Measurements from ENCODE around the gene CUL4A.
A peak's percentile ranks its signal among the peaks of the same experiment; 100 is the strongest.

The CUL4A gene

DNA sequence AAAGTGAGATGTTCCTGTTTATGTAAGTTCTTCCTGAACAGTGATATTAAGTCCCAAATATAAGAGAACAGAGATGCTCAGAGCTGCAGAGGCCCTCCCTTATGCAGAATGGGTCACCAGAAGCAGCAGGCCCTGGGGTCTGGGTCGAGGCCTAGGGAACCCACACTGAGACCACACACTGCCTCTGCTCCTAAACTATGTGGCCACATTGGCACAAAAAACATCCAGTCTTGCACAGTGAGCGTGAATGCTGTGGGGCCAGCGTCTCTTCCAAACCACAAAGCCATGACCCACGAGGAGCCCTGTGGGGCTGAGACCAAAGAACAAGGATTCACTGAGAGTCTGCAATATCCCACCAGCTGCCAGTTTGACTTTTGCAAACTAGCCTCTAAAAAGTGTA lies 27.4 kb upstream of the CUL4A start:
- no peak for DNase-seq

- DNase-seq = no peak
These were observed 25.8 kb upstream of the CUL4A start for GRCh38 chr13:113183450-113184129.

DNA sequence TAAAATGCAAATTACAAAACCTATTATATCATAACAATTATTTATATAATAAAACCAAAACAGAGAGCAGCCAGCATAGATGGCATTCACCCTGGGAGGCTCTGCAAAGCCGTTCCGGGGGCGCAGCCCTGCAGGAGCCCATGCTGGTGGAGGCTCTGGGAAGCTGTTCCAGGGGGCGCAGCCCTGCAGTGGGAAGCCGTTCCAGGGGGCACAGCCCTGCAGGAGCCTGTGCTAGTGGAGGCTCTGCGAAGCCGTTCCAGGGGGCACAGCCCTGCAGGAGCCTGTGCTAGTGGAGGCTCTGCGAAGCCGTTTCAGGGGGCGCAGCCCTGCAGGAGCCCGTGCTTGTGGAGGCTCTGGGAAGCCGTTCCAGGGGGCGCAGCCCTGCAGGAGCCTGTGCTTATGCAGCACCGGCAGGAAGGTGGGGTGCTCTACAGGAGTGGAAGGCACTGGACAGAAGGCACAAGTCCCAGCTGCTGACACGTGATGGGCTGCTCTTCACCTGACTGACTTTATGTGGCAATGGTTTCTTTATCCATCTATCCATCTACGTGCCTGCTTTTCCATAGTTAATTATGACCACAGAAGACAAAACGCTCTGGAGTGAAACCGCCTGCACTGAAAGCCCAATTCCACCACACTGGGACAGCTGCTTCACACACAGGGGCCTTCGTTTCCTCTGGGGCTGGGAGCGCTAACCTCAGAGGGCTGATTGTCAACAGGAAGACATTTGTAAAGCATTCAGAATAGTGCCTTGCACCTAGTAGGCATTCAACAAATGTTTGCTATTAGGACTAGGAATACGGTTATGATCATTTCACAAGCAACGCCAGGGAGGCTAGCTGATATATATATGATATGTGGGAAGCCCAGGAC lies 24.6 kb upstream of the CUL4A start:
- DNase-seq = no peak

DNA sequence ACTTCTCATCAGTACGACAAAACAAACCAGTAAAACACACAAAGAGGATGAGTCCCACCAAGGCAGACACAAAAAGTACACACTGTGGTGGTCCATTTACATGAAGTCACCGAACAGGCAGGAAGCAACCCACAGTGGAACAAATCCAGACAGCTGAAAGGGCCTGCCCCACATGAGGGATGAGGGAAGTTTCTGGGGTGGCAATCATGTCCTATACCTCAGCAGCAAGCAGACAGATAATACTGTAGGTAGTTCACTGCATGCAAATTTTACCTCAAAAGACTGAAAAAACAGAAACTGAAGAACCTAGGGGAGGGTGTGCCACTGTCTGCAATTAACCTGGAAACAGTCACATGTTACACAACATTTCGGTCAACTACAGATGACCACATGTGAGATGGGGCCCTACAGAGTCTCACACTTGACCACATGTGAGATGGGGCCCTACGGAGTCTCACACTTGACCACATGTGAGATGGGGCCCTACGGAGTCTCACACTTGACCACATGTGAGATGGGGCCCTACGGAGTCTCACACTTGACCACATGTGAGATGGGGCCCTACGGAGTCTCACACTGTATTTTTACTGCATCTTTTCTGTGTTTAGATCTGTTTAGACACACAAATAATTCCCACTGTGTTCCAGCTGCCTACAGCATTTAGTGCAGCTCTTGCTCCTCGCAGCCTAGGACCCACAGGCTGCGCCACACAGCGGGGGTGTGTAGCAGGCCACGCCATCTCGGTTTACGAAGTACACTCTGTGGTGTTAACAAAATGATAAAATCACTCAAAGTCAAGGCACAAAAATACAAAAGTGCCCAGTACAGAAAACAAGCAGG lies 23.1 kb upstream of the CUL4A start:
- no peak for DNase-seq

GRCh38 chr13:113187263-113187669 lies 22.1 kb upstream of the CUL4A start:
- DNase-seq = peak; percentile 10

DNA sequence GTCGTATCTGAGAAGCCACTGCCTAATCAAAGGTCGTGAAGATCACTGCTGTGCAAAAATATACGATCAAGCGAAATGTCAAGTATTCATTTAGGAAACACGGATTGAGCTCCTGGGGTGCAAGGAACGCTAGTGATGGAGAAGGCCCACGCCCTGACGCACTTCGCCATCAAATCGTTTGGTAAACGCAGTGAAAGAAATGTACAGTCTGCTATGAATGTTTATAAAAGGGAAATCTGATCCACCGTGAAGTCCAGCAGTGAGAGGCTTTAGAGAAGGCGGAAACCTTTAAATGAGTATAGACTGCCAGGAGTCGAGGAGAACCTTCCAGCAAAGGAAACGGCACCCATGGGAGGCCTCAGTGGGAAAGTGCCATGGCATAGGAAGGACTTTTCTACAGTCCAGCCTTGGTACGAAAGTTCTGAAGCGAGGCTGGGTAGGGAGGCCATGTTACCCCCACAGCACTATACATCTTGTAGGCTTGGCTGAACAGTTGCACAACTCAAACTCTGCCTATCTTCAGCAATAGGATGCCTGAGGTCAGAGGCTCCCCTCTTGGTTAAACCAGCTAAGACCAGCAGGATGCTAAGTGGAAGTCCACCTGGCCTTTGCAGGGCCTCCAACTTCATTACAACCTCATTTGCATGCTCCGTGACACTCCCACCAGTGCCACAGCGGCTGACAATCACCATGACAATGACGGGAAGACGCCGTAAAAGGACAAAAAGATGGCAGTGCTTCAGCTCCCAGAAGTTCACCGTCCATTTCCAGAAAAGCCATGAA lies 21.3 kb upstream of the CUL4A start:
- DNase-seq = no peak

DNA sequence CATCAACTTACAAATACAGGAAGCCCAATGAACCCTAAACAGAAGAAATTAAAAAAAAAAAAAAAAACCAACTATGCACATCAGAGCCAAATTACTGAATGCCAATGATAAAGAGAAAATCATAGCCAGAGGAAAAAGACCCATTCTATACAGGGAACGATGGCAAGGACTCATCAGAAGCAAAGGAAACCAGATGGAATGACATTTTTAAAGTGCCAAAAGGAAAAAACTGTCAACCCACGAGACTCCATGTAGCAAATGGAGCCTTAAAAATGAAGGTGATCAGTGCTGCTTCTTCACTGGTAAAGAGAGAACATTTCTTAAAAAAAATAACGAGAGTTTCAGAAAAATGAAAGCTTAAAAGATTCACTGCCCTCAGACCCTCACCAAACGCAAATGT lies 19.2 kb upstream of the CUL4A start:
- no peak for DNase-seq

- DNase-seq = no peak
These were observed 17.1 kb upstream of the CUL4A start for GRCh38 chr13:113192279-113192678.

GRCh38 chr13:113192902-113193301 lies 16.5 kb upstream of the CUL4A start:
- no peak for DNase-seq

GRCh38 chr13:113195360-113195759 lies 14.1 kb upstream of the CUL4A start:
- DNase-seq = no peak

GRCh38 chr13:113196970-113197737 lies 12.3 kb upstream of the CUL4A start:
- no peak for DNase-seq

DNA sequence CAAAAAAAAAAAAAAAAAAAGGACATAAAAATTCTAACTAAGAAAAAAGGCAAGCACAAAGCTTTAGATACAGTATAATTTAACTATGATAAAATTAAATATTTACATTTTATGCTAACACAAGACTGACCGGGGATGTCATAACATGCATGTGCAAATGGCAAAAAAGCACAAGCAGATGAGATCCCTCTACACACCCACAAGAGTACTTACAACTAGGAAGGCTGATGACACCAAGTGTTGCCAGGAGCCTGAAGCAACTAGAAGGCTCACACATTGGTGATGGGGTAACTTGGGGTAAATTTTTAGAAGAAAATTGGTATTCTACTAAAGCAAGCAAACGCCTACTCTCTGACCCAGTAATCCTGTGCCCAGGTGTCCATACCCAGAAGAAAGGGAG lies 7.6 kb upstream of the CUL4A start:
- no peak for DNase-seq

DNA sequence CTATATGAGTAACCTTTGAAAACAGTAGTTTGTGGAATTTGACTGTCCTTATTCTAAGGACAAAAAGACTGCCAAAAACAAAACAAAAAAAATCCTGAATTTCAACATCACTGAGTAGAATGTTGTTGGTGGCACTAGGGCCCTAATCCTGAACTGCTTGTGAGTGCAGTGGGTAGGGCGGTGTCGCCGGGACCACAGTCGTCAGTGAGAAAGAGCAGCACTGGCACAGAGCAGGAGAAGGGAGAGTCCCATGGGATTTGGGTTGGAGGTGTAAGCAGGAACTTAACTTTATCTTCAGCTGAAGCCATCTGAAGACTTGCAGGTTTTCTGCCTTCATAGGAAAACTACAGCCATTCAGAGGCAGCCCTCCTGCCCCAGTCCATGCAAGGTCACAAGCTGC lies 6.5 kb upstream of the CUL4A start:
- no peak for DNase-seq

- DNase-seq = no peak
These were observed 5.7 kb upstream of the CUL4A start for GRCh38 chr13:113203507-113204377.

DNA sequence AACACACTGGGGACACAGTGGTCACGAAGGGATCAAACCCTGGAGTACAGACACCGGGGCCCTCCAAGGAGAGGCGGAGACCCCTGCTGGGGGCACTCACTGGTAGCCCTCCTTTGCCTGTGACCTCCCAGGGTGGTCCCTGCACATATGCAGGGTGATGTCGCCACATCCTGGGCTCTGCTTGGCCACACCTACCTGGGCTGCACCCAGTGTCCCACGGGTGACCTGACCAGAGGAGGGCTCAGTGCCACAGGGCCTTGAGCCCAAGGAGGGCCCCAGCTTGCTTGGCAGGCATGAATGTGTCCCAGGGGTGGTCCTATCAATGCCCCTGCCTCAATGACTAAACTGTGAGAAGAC lies 5.1 kb upstream of the CUL4A start:
- no peak for DNase-seq

DNA sequence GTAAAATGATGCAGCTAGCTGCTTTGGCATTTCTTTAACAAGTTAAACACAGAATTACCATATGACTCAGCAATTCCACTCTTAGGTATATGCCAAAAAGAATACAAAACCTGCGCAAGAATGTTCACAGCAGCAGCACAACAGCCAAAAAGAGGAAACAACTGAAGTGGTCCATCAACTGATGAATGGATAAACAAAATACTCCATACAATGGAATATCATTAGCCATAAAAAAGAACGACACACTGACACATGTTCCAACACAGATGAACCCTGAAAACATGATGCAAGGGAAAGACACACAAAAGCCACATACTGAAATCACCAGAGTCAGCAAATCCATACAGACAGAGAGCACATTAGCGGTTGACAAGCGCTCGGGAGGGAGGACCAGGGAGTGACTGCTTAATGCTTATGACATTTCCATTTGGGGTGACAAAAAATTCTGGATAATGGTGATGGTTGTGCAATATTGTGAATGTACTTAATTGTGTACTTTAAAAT lies 3.9 kb upstream of the CUL4A start:
- no peak for DNase-seq

DNA sequence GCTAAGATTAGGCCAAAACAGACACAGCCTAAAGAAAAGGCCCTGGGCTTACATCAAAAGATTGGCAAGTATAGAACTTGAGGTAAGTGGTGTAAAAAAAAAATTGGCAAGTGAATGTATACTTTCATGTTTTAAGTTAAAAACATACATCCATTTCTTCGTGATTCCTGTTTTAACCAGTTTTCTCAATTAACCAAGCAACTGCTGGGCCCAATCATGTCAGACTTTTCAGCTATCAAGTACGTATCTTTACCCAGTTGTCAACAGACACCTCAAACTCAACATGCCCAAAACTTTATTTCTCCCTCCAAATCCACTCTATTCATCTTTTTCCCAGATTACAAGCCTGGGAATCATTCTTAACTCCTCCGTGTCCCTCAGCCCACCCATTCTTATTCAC lies 2.0 kb upstream of the CUL4A start:
- no peak for DNase-seq

DNA sequence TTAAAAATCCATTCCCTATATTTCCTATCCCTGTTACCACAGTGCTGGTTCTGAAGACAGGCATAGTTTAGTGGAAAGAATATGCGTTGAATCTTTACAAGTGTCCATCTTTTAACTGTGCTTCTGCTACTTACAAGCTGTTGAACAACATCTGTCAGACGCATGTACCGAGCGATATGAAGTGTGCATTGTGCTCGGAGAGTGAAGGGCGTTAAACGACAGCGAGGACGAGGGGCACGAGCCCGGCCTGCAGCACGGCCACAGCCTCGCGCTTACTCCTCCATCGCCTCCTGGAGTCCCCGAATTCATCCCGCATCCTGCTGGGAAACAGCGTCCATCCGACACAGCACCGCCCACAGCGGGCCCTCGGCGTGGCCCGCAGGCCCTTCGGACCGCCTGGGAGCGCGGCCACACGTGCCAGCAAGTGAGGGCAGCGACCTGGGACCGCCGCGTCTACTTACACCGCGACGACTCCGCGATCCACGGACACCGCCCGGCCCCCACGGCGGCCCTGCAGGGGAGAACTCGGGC lies 1.5 kb upstream of the CUL4A start:
- DNase-seq = peak; percentile 68

DNA sequence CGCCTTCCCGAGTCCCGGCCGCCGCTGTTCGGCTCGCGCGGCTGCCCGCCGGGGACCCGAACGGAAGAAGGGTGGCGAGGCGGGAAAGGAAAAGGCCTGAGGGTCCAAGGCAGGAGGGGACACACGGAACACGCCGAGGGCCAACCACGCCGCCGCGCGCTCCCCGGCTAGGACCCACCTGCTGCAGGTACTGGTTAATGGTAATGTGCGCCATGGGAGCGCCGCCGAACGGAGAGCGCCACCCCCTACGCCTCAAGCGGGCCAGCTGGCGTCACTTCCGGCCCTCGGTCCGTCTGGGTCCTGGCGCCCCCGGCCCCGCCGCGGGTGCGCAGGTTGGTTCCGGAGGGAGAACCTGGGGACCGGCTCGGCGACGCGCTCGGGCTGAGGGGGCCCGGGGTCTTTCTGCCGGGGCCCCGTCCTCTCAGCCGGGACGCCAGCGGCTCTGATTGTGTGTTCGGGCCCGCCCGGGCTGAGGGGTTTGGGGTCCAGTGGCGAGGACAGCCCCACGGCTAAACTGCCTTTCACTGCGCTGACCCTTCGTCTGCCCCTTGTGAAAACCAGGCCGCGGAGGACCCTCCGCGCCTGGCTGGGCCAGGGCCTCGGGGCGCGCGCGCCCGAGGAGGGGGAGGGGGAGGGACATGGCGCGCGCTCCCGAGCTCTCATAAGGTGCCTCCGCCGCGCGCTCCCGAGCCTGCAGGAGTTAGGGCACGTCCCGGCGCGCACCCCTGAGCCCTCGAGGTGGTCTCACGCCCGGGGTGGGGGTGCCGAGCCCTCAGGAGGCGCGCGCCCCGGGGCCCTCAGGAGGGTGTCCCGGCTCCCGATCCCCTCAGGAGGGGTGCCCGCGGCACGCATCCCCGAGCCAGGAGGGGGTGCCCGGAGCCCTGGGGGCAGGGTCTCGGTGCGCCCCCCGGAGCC lies 735 bp upstream of the CUL4A start, which contains the start of gene PCID2:
TSS of gene PCID2 (minus strand) at position 249 of the 915 bp plus-strand sequence. CDS start at position 214, 35 bp downstream.
- DNase-seq = peak; percentile 92
